WTC11 (cell line): ENCODE measurements around the gene COL4A3. TPM values are rescaled to one million over a fixed set of nuclear protein-coding genes. Genes with fewer than 3 reads are reported as not detected.

Experiments used
- ATAC-seq: fragments of 200-7000 bp; cut with Tn5 transposase; 2 replicates; pipeline ENCODE4 v1.10.0; 2021; ENCODE audit warnings: mild to moderate bottlenecking, moderate library complexity
- CTCF ChIA-PET: fragments of 300-600 bp; sonication (Branson Sonifier 250); formaldehyde crosslinking; loops from one replicate; lab custom pipeline; 2021; ENCODE audit warnings: antibody characterized with exemption; lab: Charles Lee
- POLR2A ChIA-PET: fragments of 350-600 bp; sonication (Branson Sonifier 250); formaldehyde crosslinking; loops from one replicate; lab custom pipeline; 2021; ENCODE audit warnings: antibody characterized with exemption; lab: Charles Lee
- DNase-seq: peaks from one replicate; pipeline ENCODE4 v3.0.0; 2021; ENCODE audit warnings: low spot score
- H3K27ac Mint-ChIP-seq: 2 replicates; pipeline ENCODE4 v1.8.0; 2021; ENCODE audit warnings: mixed read lengths
- H3K27me3 Mint-ChIP-seq: 2 replicates; pipeline ENCODE4 v1.8.0; 2021; ENCODE audit warnings: low read depth, mild to moderate bottlenecking, moderate library complexity, mixed read lengths
- H3K36me3 Mint-ChIP-seq: 2 replicates; pipeline ENCODE4 v1.8.0; 2021; ENCODE audit warnings: mixed read lengths
- H3K4me1 Mint-ChIP-seq: 2 replicates; pipeline ENCODE4 v1.8.0; 2022; ENCODE audit warnings: mixed read lengths
- H3K4me3 Mint-ChIP-seq: 2 replicates; pipeline ENCODE4 v1.8.0; 2021; ENCODE audit warnings: mild to moderate bottlenecking, moderate library complexity, mixed read lengths
- H3K9me3 Mint-ChIP-seq: 2 replicates; pipeline ENCODE4 v1.8.0; 2021; ENCODE audit warnings: mixed read lengths
- ATF6 ChIP-seq: sonication (generic); formaldehyde crosslinking; IDR thresholded peaks from 2 replicates; pipeline ENCODE4 v1.8.1; 2023; ENCODE audit warnings: mild to moderate bottlenecking, missing genetic modification reagents
- ELF4 ChIP-seq: sonication (generic); formaldehyde crosslinking; IDR thresholded peaks from 2 replicates; pipeline ENCODE4 v1.8.1; 2022; ENCODE audit warnings: low read depth, mild to moderate bottlenecking, moderate library complexity, missing genetic modification reagents
- ETV6 ChIP-seq: sonication (generic); formaldehyde crosslinking; IDR thresholded peaks from 2 replicates; pipeline ENCODE4 v1.8.1; 2022; ENCODE audit warnings: mild to moderate bottlenecking, missing genetic modification reagents
- FOXP4 ChIP-seq: sonication (generic); formaldehyde crosslinking; IDR thresholded peaks from 2 replicates; pipeline ENCODE4 v1.8.0; 2022; ENCODE audit warnings: mild to moderate bottlenecking, missing genetic modification reagents
- GTF2I ChIP-seq: fragments of 250-450 bp; sonication (Bioruptor Pico); conservative IDR thresholded peaks from 2 replicates; pipeline ENCODE4 v1.4.0; 2021; ENCODE audit warnings: mild to moderate bottlenecking
- HMGA2 ChIP-seq: fragments of 250-450 bp; sonication (Bioruptor Pico); IDR thresholded peaks from 2 replicates; pipeline ENCODE4 v1.4.0; 2021; ENCODE audit warnings: mild to moderate bottlenecking, moderate library complexity
- IRF2 ChIP-seq: sonication (generic); formaldehyde crosslinking; IDR thresholded peaks from 2 replicates; pipeline ENCODE4 v1.8.0; 2022; ENCODE audit warnings: low read depth, missing genetic modification reagents, borderline replicate concordance
- MYBL2 ChIP-seq: sonication (generic); formaldehyde crosslinking; IDR thresholded peaks from 2 replicates; pipeline ENCODE4 v1.8.1; 2023; ENCODE audit warnings: mild to moderate bottlenecking, moderate library complexity, missing genetic modification reagents
- NFE2L1 ChIP-seq: sonication (generic); formaldehyde crosslinking; IDR thresholded peaks from 2 replicates; pipeline ENCODE4 v1.8.1; 2023; ENCODE audit warnings: missing genetic modification reagents
- OVOL2 ChIP-seq: fragments of 250-450 bp; sonication (Bioruptor Pico); IDR thresholded peaks from 2 replicates; pipeline ENCODE4 v1.9.0; 2021; ENCODE audit warnings: mild to moderate bottlenecking, borderline replicate concordance
- PRDM15 ChIP-seq: sonication (generic); formaldehyde crosslinking; IDR thresholded peaks from 2 replicates; pipeline ENCODE4 v1.8.0; 2022; ENCODE audit warnings: missing genetic modification reagents
- ZNF219 ChIP-seq: sonication (generic); formaldehyde crosslinking; IDR thresholded peaks from 2 replicates; pipeline ENCODE4 v1.8.0; 2023; ENCODE audit warnings: missing genetic modification reagents, mild to moderate bottlenecking, borderline replicate concordance
- ZNF416 ChIP-seq: fragments of 250-450 bp; sonication (Bioruptor Pico); IDR thresholded peaks from 2 replicates; pipeline ENCODE4 v1.9.0; 2021; ENCODE audit warnings: mild to moderate bottlenecking, inconsistent platforms
- ZNF425 ChIP-seq: fragments of 250-450 bp; sonication (Bioruptor Pico); conservative IDR thresholded peaks from 2 replicates; pipeline ENCODE4 v1.9.0; 2021; ENCODE audit warnings: mild to moderate bottlenecking
- total RNA-seq: library from RNA; stranded (reverse); gene quantifications from 3 replicates; pipeline ENCODE4 v1.2.3, GENCODE V29; 2021
- TF ChIP-seq, protein P1 (sequence below): fragments of 250-450 bp; sonication (Bioruptor Pico); IDR thresholded peaks from 2 replicates; pipeline ENCODE4 v1.9.0; 2021; ENCODE audit warnings: mild to moderate bottlenecking
- TF ChIP-seq, protein P2 (sequence below): sonication (generic); formaldehyde crosslinking; IDR thresholded peaks from 2 replicates; pipeline ENCODE4 v1.8.1; 2022; ENCODE audit warnings: mild to moderate bottlenecking, missing genetic modification reagents, moderate library complexity, borderline replicate concordance
- TF ChIP-seq, protein P3 (sequence below): sonication (generic); formaldehyde crosslinking; IDR thresholded peaks from 2 replicates; pipeline ENCODE4 v1.8.1; 2022; ENCODE audit warnings: low read depth, missing genetic modification reagents, borderline replicate concordance

COL4A3 gene
- total RNA-seq, 1 experiment from 2014 or later, result 0.90 TPM

- no peaks in the 10 kb centered on the region for H3K36me3 Mint-ChIP-seq
- TF ChIP-seq ZNF219 (CRISPR knock-in tag), result no peak
- no peak for TF ChIP-seq IRF2 (CRISPR knock-in tag)
- TF ChIP-seq, protein P1, sequence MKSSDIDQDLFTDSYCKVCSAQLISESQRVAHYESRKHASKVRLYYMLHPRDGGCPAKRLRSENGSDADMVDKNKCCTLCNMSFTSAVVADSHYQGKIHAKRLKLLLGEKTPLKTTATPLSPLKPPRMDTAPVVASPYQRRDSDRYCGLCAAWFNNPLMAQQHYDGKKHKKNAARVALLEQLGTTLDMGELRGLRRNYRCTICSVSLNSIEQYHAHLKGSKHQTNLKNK, result no peak
- TF ChIP-seq ZNF425 (CRISPR knock-in tag), result no peak
- TF ChIP-seq FOXP4 (CRISPR knock-in tag), result no peak
- no peak for TF ChIP-seq ETV6 (CRISPR knock-in tag)
- no peak for TF ChIP-seq MYBL2
- TF ChIP-seq NFE2L1 (CRISPR knock-in tag), result no peak
- no peak for TF ChIP-seq HMGA2 (CRISPR knock-in tag)
- no peak for TF ChIP-seq OVOL2 (CRISPR knock-in tag)
- TF ChIP-seq, all 79 proteins: peak for 0
- no peak for ATAC-seq
- H3K4me1 Mint-ChIP-seq, result peaks cover 9% of the 10 kb centered on the region
- ChIA-PET POLR2A (no interaction called here), CTCF (interaction anchor here (0.9 kb wide), 1 partner anchor 72 kb away, joined by 3 read pairs; no protein-coding TSS in a partner anchor)
- no peak overlapping the region for H3K27ac Mint-ChIP-seq
- H3K4me3 Mint-ChIP-seq, result no peak overlapping the region
- no peaks in the 10 kb centered on the region for H3K27me3 Mint-ChIP-seq
- H3K9me3 Mint-ChIP-seq, result peaks cover 3% of the 10 kb centered on the region
- no peak for DNase-seq
Observed at GRCh38 chr2:227310756-227311110, 146.3 kb downstream of the COL4A3 start.

GRCh38 chr2:227311861-227312506 lies 147.6 kb downstream of the COL4A3 start:
- Mint-ChIP-seq H3K36me3 (no peaks in the 10 kb centered on the region), H3K4me3 (no peak overlapping the region), H3K4me1 (peaks cover 9% of the 10 kb centered on the region), H3K27ac (no peak overlapping the region), H3K27me3 (no peaks in the 10 kb centered on the region), H3K9me3 (peaks cover 6% of the 10 kb centered on the region)
- TF ChIP-seq, protein P2, sequence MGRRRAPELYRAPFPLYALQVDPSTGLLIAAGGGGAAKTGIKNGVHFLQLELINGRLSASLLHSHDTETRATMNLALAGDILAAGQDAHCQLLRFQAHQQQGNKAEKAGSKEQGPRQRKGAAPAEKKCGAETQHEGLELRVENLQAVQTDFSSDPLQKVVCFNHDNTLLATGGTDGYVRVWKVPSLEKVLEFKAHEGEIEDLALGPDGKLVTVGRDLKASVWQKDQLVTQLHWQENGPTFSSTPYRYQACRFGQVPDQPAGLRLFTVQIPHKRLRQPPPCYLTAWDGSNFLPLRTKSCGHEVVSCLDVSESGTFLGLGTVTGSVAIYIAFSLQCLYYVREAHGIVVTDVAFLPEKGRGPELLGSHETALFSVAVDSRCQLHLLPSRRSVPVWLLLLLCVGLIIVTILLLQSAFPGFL (CRISPR knock-in tag), result no peak
- TF ChIP-seq ELF4 (no peak), ZNF416 (CRISPR knock-in tag) (no peak), MYBL2 (no peak), GTF2I (no peak), ATF6 (CRISPR knock-in tag) (no peak), PRDM15 (CRISPR knock-in tag) (no peak)
- TF ChIP-seq, protein P3, sequence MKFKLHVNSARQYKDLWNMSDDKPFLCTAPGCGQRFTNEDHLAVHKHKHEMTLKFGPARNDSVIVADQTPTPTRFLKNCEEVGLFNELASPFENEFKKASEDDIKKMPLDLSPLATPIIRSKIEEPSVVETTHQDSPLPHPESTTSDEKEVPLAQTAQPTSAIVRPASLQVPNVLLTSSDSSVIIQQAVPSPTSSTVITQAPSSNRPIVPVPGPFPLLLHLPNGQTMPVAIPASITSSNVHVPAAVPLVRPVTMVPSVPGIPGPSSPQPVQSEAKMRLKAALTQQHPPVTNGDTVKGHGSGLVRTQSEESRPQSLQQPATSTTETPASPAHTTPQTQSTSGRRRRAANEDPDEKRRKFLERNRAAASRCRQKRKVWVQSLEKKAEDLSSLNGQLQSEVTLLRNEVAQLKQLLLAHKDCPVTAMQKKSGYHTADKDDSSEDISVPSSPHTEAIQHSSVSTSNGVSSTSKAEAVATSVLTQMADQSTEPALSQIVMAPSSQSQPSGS (CRISPR knock-in tag), result no peak
- ChIA-PET CTCF (no interaction called here), POLR2A (no interaction called here)
- ATAC-seq (no peak), DNase-seq (no peak)
